NCI-H1092 (cell line): Measurements from ENCODE around the gene KCNMB3.
"Not testable (repeated sequence)": the region's sequence is repeated elsewhere in the genome, so short reads cannot be mapped to it uniquely, and the experiment has no call there.

Experiments used
- DNase-seq: peaks from one replicate; lab custom pipeline; 2025; lab: John Stamatoyannopoulos, UW

Gene KCNMB3

DNA sequence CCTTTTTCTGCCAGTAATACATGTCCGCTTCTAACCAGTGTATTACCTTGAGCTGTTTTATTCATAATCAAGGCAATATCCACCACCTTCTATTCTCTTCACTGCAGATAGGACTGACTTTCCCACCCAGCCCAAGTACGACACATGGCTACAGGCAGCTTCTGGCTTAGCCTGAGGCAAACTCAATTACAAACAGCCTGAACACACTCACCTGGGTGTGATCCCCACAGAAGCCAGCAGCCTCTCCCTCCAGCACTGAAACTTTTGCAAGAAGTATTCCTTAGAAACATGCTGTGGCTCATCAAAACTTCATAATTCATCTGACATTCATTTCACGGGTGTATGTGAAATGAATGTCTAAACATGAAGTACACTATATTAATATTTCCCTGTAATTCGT, 13.5 kb upstream of the KCNMB3 start:
- no peak for DNase-seq

DNA sequence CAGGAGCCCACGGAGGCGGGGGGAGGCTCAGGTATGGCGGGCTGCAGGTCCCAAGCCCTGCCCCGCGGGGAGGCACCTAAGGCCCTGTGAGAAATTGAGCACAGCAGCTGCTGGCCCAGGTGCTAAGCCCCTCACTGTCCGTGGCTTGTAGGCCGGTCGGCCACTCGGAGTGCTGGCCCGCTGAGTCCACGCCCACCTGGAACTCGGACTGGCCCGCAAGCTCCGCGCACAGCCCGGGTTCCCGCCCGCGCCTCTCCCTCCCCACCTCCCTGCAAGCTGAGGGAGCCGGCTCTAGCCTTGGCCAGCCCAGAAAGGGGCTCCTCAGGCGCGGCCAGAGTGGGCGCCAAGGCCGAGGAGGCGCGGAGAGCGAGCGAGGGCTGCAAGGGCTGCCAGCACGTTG, 12.2 kb upstream of the KCNMB3 start:
- DNase-seq: no peak

DNA sequence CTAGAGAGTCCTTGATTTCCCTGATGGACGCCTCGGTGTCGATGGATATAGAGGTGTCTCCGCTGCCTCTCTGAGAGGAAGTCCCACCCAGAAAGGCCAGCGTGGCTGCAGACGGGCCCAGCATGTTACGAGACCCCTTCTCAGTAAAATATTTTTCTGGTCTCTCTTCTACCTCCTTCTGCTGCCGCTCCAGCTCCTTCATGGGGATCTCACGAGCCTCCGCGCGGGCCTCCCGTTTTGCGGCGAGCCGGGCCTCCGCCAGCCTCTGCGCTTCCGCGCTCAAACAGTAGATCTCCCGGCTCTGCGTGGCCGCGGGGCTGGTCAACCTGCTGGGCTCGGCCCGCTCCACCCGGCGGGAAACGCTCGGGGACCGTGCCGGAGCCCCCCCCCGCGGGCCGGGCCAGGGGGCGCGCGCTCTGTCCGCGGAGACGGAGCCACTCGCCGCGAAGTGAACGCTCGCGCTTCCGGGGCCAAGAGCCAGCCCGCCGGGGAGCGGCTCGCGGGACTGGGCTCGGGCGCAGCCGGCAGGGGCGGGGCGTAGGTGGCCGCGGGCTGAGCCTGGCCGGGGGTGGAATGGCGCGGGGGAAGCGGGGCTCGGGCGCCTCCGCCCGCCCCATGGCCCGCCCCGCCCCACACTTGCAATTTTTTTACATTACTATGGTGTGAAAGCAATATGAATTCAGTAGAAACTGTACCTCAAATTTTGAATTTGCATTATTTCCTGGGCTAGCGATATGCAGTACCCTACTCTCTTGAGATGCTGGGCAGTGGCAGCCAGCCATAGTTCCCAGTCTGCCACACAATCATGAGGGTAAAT, 10.2 kb upstream of the KCNMB3 start:
- peak; percentile 69 for DNase-seq

DNA sequence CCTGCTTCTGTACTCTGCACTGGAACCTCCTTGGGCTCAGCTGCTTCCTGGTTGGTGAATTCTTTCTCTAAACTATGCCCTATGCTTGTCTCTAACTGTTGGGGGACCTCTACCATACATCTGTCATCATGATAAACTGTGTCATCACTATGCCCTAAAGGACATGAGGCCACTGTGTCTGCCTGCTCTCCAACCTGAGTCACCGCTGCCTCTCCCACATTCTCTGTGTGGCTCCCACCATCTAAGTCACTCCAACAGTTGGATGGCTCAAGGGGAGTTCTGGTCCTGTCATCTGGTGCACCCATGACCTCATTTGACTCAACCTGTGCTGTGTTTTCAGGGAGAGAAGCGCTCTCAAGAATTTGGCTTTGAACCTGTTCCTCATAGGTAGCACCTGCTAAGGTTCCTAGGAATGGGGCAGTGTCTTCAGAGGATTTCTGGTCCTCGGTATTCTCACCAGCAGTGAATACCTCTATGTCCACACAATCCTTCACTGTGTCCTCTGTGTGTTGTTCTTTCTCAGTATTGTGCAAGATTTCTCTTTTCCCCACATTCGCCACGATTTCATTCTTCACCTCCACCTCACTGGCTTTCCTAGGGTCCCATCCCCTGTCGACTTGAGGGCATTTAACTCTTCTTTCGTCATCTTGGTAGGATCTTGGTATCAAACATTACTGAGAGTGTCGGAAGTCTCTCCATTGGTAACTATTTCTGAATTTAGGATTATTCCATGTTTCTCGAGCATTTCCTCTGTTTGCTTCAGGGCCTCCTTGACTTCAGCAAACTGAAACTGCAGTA, 9.2 kb upstream of the KCNMB3 start:
- DNase-seq: not testable (repeated sequence)

GRCh38 chr3:179258820-179259219, 7.9 kb upstream of the KCNMB3 start:
- no peak for DNase-seq

DNA sequence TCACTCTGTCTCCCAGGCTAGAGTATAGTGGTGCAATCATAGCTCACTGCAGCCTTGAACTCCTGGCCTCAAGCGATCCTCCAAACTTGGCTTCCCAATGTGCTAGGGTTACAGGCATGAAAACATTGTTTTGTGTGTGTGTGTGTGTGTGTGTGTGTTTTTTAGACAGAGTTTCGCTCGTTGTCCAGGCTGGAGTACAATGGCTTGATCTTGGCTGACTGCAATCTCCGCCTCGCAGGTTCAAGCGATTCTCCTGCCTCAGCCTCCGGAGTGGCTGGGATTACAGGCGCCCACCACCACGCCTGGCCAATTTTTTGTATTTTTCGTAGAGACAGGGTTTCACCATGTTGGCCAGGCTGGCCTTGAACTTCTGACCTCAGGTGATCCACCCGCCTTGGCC, 6.8 kb upstream of the KCNMB3 start:
- not testable (repeated sequence) for DNase-seq

DNA sequence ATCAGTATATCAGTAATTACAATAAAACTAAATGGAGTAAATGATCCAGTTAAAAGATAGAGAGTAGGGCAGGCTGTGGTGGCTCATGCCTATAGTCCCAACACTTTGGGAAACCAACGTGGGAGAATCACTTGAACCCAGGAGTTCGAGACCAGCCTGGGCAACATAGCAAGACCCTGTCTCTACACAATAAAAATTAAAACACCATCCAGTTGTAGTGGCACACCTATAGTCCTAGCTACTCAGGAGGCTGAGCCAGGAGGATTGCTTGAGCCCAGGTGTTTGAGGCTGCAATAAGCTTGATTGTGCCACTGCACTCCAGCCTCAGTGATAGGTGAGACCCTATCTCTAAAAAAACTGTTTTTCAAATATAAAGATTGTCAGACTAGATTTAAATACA, 5.9 kb upstream of the KCNMB3 start:
- DNase-seq: no peak

- no peak for DNase-seq
These were observed 3.5 kb downstream of the KCNMB3 start for GRCh38 chr3:179247289-179248015.

GRCh38 chr3:179244878-179245277, 6.0 kb downstream of the KCNMB3 start:
- no peak for DNase-seq

GRCh38 chr3:179242859-179243258, 8.1 kb downstream of the KCNMB3 start:
- DNase-seq: not testable (repeated sequence)

DNA sequence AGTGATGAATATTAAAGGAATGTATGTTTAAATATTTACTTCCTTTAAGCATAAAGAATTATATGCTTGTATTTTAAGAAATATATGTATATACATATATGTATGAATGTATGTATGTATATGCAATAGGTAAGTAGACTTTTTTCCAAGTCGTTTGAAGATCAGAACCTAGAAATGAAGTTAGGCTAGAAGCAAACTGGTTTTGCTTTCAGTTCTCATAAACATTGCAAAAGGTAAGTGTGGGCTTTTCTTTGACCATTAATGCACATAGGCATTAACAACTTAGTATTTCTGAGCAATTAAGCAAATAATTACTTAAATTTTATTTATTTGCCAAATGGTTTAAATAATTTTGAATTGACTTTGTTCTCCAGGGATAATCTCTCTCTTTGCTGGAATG, 10.6 kb downstream of the KCNMB3 start:
- DNase-seq: not testable (repeated sequence)

DNA sequence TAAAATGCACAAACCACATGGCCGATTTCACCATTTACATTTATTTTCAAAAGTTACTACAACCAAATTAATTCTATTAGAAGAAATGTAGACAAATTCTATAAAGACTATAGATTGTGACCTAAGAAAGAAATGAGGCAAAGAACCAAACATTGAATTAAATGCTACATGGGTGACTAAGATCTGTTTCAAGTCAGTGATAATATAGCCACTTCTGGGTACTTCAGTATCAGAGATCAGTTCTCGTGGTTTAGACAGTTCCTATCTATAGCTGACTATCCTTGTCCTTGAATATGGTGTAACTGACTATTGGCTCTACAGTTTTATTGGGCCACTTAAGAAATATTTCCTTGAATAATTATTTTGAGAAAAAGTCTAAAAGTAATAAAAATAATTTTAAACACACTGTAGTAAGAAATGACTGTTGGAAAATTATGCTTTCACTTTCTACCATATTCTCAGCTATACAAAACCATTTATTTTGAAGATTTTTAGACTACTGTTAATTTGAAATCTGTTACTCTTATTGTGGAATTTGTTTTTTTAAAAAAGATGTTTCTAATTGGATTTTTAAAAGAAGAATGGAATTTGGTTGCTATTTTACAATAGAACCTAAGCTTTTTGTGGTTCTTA, 14.1 kb downstream of the KCNMB3 start:
- DNase-seq: no peak

DNA sequence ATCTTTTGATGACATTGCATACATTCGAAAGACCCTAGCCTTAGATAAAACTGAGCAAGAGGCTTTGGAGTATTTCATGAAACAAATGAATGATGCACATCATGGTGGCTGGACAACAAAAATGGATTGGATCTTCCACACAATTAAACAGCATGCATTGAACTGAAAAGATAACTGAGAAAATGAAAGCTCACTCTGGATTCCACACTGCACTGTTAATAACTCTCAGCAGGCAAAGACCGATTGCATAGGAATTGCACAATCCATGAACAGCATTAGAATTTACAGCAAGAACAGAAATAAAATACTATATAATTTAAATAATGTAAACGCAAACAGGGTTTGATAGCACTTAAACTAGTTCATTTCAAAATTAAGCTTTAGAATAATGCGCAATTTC, 16.7 kb downstream of the KCNMB3 start:
- no peak for DNase-seq

DNA sequence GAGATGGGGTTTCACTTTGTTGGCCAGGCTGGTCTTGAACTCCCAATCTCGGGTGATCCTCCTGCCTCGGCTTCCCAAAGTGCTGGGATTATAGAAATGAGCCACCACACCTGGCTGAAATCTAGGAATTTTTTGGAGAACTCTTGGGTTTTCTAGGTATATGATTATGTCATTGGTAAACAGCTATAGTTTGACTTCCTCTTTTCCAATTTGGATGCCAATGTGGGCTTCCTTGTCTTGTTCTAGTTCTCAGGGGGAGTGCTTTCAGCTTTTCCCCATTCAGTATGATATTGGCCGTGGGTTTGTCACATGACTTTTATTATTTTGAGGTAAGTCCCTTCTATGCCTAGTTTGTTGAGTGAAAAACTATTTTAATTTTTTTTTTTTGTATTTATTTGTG, 17.9 kb downstream of the KCNMB3 start:
- DNase-seq: no peak

DNA sequence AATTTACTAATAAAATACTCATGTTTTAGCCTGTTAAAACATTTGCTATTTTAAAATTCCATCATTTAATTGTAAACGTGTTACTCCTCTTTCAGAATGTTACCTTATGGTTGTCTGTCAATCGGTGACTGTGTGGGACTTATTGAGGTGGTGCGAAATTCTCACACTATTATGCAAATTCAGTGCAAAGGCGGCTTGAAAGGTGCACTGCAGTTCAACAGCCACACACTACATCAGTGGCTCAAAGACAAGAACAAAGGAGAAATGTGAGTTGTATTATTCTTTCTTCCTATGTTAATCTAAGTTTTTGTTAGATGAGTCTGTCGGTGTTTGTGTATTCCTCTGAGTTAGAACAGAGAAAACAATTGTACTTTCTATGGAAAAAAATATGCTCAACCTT, 21.7 kb downstream of the KCNMB3 start:
- no peak for DNase-seq

- no peak for DNase-seq
These were observed 23.6 kb downstream of the KCNMB3 start for GRCh38 chr3:179227349-179227748.

GRCh38 chr3:179224584-179224983, 26.3 kb downstream of the KCNMB3 start:
- DNase-seq: no peak

- no peak for DNase-seq
These were observed 27.4 kb downstream of the KCNMB3 start for GRCh38 chr3:179223548-179223947.

DNA sequence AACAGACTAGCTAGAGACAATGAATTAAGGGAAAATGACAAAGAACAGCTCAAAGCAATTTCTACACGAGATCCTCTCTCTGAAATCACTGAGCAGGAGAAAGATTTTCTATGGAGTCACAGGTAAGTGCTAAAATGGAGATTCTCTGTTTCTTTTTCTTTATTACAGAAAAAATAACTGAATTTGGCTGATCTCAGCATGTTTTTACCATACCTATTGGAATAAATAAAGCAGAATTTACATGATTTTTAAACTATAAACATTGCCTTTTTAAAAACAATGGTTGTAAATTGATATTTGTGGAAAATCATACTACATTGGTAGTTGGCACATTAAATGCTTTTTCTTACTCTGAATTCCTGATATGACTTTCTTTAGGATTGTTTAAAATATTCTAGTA, 32.7 kb downstream of the KCNMB3 start:
- DNase-seq: not testable (repeated sequence)

DNA sequence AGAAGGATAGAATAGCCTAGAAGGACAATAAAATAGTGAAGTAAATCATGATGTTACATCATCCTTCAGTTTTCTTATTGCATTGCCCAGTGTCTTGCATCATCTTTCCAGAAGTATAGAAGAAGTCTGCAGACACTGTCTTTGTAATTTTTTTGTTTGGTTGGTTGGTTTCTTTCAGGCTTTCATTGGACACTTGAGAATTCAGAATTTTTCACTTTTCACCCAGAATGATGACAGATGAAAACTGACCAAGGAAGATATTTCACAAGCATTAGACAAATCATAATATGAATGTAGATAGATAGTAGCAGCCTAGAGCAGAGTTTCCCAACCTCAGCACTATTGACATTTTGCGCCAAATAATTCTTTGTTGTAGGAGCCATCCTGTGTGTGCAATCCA, 35.4 kb downstream of the KCNMB3 start:
- DNase-seq: not testable (repeated sequence)

DNA sequence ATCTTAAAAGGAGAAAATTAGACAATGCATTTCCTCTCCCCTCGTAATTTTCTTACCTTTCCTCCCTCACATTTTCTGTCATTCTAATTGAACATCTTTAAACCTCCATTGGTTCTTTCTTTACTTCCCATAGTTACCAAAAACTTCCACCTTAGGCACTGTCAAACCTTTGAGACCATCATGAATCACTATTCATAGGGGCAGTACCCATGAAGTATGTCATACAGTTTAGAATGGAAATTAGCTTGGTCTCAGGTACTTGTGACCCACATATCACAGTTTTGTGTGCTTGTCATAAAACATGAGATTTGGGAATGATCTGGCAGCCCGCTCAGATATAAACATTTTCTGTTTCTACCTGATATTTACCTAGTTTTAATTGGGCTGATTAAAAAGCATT, 50.1 kb downstream of the KCNMB3 start:
- DNase-seq: no peak

- DNase-seq: no peak
These were observed 54.2 kb downstream of the KCNMB3 start for GRCh38 chr3:179196700-179197099.
